SK-N-SH treated with all-trans-retinoic acid at 6 μM for 48 hours (cell line): ENCODE results near the gene FAM110A.
"Not testable (repeated sequence)": the region's sequence is repeated elsewhere in the genome, so short reads cannot be mapped to it uniquely, and the experiment has no call there.

Experiments
- ATAC-seq: fragments of 200-7000 bp; cut with Tn5 transposase; 3 replicates; pipeline ENCODE4 v1.9.1; 2020; ENCODE audit warnings: mild to moderate bottlenecking, moderate library complexity
- ARNTL ChIP-seq: fragments of 450-650 bp; formaldehyde crosslinking; IDR thresholded peaks from 2 replicates; pipeline ENCODE4 v1.5.0; 2020; ENCODE audit warnings: low read depth, mild to moderate bottlenecking, moderate library complexity, borderline replicate concordance
- BACH2 ChIP-seq: fragments of 250-450 bp; sonication (Bioruptor Pico); IDR thresholded peaks from 2 replicates; pipeline ENCODE4 v1.9.0; 2021; ENCODE audit warnings: mild to moderate bottlenecking, borderline replicate concordance
- ESRRG ChIP-seq: fragments of 250-450 bp; sonication (Bioruptor Pico); IDR thresholded peaks from 2 replicates; pipeline ENCODE4 v1.6.1; 2021; ENCODE audit warnings: mild to moderate bottlenecking
- GLIS3 ChIP-seq: fragments of 250-450 bp; sonication (Bioruptor Pico); IDR thresholded peaks from 2 replicates; pipeline ENCODE4 v1.5.0; 2020; ENCODE audit warnings: mild to moderate bottlenecking, moderate library complexity
- ISL1 ChIP-seq: fragments of 250-450 bp; sonication (Bioruptor Pico); IDR thresholded peaks from 2 replicates; pipeline ENCODE4 v2.1.2; 2022; ENCODE audit warnings: mild to moderate bottlenecking, moderate library complexity
- OSR1 ChIP-seq: fragments of 250-450 bp; sonication (Bioruptor Pico); IDR thresholded peaks from 2 replicates; pipeline ENCODE4 v1.8.0; 2022; ENCODE audit warnings: moderate library complexity, mild to moderate bottlenecking, inconsistent platforms
- PPARA ChIP-seq: fragments of 250-450 bp; sonication (Bioruptor Pico); IDR thresholded peaks from 2 replicates; pipeline ENCODE4 v1.5.0; 2020; ENCODE audit warnings: mild to moderate bottlenecking, borderline replicate concordance
- SNAI2 ChIP-seq: fragments of 250-450 bp; sonication (Bioruptor Pico); IDR thresholded peaks from 2 replicates; pipeline ENCODE4 v1.5.0; 2020; ENCODE audit warnings: mild to moderate bottlenecking, moderate library complexity
- TCF4 ChIP-seq: fragments of 250-450 bp; sonication (Bioruptor Pico); IDR thresholded peaks from 2 replicates; pipeline ENCODE4 v1.8.0; 2021; ENCODE audit warnings: mild to moderate bottlenecking, moderate library complexity, borderline replicate concordance
- TOX ChIP-seq: fragments of 250-450 bp; sonication (Bioruptor Pico); IDR thresholded peaks from 2 replicates; pipeline ENCODE4 v1.8.0; 2021; ENCODE audit warnings: mild to moderate bottlenecking, moderate library complexity, borderline replicate concordance
- ZC3H10 ChIP-seq: fragments of 250-450 bp; sonication (Bioruptor Pico); IDR thresholded peaks from 2 replicates; pipeline ENCODE4 v1.5.1; 2021; ENCODE audit warnings: mild to moderate bottlenecking, moderate library complexity
- ZFP30 ChIP-seq: fragments of 450-650 bp; formaldehyde crosslinking; IDR thresholded peaks from 2 replicates; pipeline ENCODE4 v1.5.0; 2022; ENCODE audit warnings: mild to moderate bottlenecking, moderate library complexity
- ZNF565 ChIP-seq: fragments of 450-650 bp; formaldehyde crosslinking; conservative IDR thresholded peaks from 2 replicates; pipeline ENCODE4 v1.5.0; 2020; ENCODE audit warnings: low read depth, mild to moderate bottlenecking, moderate library complexity
- ZNF70 ChIP-seq: fragments of 450-650 bp; formaldehyde crosslinking; IDR thresholded peaks from 2 replicates; pipeline ENCODE4 v1.5.0; 2020; ENCODE audit warnings: mild to moderate bottlenecking, moderate library complexity
- ZNF8 ChIP-seq: fragments of 450-650 bp; formaldehyde crosslinking; IDR thresholded peaks from 2 replicates; pipeline ENCODE4 v1.5.0; 2020; ENCODE audit warnings: mild to moderate bottlenecking, moderate library complexity
- TF ChIP-seq, protein P1 (sequence below): fragments of 250-450 bp; sonication (Bioruptor Pico); IDR thresholded peaks from 2 replicates; pipeline ENCODE4 v1.5.1; 2021; ENCODE audit warnings: mild to moderate bottlenecking, moderate library complexity
- TF ChIP-seq, protein P2 (sequence below): fragments of 250-450 bp; sonication (Bioruptor Pico); IDR thresholded peaks from 2 replicates; pipeline ENCODE4 v1.5.1; 2020; ENCODE audit warnings: low read depth, mild to moderate bottlenecking, moderate library complexity
- TF ChIP-seq, protein P3 (sequence below): fragments of 250-450 bp; sonication (Bioruptor Pico); IDR thresholded peaks from 2 replicates; pipeline ENCODE4 v1.8.0; 2020; ENCODE audit warnings: mild to moderate bottlenecking, moderate library complexity, borderline replicate concordance
- TF ChIP-seq, protein P4 (sequence below): fragments of 250-450 bp; sonication (Bioruptor Pico); IDR thresholded peaks from 2 replicates; pipeline ENCODE4 v1.5.0; 2020; ENCODE audit warnings: mild to moderate bottlenecking, moderate library complexity
- TF ChIP-seq, protein P5 (sequence below): fragments of 250-450 bp; sonication (Bioruptor Pico); IDR thresholded peaks from 2 replicates; pipeline ENCODE4 v1.8.0; 2021; ENCODE audit warnings: low read depth, mild to moderate bottlenecking, moderate library complexity, borderline replicate concordance

Gene FAM110A

DNA sequence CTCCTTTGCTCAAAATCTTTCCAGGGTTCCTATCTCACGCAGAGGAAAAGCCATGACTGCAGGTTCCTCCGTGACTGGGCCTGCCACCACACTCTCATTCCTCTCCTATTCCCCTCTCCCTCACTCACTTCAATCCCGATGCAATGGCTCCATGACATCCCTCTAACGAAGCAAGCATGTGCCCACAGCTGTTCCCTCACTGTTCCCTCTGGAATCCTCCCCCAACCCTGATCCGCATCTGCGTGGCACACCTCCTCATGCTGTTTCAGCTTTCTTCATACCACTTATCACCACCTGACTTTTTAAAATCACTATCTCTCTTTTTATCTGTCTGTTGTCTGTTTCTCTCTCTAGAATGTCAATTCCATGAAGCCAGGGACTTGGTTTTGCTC, 57.1 kb downstream of the FAM110A start:
- TF ChIP-seq ZNF565 (CRISPR knock-in tag) (no peak), ARNTL (CRISPR knock-in tag) (no peak), OSR1 (CRISPR knock-in tag) (no peak), ZFP30 (CRISPR knock-in tag) (no peak), ESRRG (CRISPR knock-in tag) (no peak), ZNF70 (CRISPR knock-in tag) (no peak), PPARA (CRISPR knock-in tag) (no peak), ZC3H10 (CRISPR knock-in tag) (no peak), BACH2 (no peak), TCF4 (CRISPR knock-in tag) (no peak), ZNF8 (CRISPR knock-in tag) (no peak), SNAI2 (CRISPR knock-in tag) (no peak), ISL1 (CRISPR knock-in tag) (no peak)
- TF ChIP-seq, protein P1, sequence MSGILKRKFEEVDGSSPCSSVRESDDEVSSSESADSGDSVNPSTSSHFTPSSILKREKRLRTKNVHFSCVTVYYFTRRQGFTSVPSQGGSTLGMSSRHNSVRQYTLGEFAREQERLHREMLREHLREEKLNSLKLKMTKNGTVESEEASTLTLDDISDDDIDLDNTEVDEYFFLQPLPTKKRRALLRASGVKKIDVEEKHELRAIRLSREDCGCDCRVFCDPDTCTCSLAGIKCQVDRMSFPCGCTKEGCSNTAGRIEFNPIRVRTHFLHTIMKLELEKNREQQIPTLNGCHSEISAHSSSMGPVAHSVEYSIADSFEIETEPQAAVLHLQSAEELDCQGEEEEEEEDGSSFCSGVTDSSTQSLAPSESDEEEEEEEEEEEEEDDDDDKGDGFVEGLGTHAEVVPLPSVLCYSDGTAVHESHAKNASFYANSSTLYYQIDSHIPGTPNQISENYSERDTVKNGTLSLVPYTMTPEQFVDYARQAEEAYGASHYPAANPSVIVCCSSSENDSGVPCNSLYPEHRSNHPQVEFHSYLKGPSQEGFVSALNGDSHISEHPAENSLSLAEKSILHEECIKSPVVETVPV, result no peak
- TF ChIP-seq, protein P2, sequence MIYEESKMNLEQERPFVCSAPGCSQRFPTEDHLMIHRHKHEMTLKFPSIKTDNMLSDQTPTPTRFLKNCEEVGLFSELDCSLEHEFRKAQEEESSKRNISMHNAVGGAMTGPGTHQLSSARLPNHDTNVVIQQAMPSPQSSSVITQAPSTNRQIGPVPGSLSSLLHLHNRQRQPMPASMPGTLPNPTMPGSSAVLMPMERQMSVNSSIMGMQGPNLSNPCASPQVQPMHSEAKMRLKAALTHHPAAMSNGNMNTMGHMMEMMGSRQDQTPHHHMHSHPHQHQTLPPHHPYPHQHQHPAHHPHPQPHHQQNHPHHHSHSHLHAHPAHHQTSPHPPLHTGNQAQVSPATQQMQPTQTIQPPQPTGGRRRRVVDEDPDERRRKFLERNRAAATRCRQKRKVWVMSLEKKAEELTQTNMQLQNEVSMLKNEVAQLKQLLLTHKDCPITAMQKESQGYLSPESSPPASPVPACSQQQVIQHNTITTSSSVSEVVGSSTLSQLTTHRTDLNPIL (CRISPR knock-in tag), result no peak
- TF ChIP-seq, protein P3, sequence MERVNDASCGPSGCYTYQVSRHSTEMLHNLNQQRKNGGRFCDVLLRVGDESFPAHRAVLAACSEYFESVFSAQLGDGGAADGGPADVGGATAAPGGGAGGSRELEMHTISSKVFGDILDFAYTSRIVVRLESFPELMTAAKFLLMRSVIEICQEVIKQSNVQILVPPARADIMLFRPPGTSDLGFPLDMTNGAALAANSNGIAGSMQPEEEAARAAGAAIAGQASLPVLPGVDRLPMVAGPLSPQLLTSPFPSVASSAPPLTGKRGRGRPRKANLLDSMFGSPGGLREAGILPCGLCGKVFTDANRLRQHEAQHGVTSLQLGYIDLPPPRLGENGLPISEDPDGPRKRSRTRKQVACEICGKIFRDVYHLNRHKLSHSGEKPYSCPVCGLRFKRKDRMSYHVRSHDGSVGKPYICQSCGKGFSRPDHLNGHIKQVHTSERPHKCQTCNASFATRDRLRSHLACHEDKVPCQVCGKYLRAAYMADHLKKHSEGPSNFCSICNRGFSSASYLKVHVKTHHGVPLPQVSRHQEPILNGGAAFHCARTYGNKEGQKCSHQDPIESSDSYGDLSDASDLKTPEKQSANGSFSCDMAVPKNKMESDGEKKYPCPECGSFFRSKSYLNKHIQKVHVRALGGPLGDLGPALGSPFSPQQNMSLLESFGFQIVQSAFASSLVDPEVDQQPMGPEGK (CRISPR knock-in tag), result no peak
- TF ChIP-seq, all 23 proteins: peak for 0
- no peak for ATAC-seq

DNA sequence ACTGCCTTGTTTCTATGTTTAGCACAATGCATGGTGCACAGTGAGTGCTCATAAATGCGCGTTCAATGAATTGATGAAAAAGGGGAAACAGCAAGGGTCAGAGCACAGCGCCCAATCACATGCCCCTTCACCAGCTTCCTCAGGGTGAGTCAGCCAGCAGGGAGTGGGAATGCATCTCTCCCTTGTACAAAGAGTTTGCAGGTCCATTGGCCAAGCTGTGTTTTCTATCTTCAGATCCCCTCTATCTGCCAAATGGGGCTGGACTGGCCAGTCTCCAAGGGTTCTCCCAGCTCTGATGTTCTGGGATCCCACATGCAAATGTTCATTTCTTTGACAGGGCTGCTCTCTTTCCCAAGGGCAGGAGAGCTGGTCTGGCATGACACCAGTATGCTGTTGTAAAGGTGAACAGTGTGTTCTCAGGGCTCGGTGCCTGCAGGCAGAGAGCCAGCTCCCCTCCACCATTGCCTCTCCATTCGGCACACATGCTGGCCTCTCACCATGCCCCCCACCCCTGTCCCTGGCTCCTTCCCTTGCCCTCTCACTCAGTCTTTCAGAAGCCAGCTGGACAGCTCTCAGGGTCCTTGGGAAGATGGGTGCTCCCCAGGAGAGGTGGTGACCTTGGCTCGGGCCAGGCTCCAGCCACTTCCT, 57.7 kb downstream of the FAM110A start:
- TF ChIP-seq ZNF565 (CRISPR knock-in tag) (no peak), ISL1 (CRISPR knock-in tag) (no peak), BACH2 (no peak), GLIS3 (no peak), PPARA (CRISPR knock-in tag) (no peak), TCF4 (CRISPR knock-in tag) (no peak)
- TF ChIP-seq, protein P4, sequence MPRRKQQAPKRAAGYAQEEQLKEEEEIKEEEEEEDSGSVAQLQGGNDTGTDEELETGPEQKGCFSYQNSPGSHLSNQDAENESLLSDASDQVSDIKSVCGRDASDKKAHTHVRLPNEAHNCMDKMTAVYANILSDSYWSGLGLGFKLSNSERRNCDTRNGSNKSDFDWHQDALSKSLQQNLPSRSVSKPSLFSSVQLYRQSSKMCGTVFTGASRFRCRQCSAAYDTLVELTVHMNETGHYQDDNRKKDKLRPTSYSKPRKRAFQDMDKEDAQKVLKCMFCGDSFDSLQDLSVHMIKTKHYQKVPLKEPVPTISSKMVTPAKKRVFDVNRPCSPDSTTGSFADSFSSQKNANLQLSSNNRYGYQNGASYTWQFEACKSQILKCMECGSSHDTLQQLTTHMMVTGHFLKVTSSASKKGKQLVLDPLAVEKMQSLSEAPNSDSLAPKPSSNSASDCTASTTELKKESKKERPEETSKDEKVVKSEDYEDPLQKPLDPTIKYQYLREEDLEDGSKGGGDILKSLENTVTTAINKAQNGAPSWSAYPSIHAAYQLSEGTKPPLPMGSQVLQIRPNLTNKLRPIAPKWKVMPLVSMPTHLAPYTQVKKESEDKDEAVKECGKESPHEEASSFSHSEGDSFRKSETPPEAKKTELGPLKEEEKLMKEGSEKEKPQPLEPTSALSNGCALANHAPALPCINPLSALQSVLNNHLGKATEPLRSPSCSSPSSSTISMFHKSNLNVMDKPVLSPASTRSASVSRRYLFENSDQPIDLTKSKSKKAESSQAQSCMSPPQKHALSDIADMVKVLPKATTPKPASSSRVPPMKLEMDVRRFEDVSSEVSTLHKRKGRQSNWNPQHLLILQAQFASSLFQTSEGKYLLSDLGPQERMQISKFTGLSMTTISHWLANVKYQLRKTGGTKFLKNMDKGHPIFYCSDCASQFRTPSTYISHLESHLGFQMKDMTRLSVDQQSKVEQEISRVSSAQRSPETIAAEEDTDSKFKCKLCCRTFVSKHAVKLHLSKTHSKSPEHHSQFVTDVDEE, result no peak
- TF ChIP-seq, protein P5, sequence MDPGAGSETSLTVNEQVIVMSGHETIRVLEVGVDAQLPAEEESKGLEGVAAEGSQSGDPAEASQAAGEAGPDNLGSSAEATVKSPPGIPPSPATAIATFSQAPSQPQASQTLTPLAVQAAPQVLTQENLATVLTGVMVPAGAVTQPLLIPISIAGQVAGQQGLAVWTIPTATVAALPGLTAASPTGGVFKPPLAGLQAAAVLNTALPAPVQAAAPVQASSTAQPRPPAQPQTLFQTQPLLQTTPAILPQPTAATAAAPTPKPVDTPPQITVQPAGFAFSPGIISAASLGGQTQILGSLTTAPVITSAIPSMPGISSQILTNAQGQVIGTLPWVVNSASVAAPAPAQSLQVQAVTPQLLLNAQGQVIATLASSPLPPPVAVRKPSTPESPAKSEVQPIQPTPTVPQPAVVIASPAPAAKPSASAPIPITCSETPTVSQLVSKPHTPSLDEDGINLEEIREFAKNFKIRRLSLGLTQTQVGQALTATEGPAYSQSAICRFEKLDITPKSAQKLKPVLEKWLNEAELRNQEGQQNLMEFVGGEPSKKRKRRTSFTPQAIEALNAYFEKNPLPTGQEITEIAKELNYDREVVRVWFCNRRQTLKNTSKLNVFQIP (CRISPR knock-in tag), result no peak
- TF ChIP-seq, all 23 proteins: peak for 0
- ATAC-seq, result no peak

DNA sequence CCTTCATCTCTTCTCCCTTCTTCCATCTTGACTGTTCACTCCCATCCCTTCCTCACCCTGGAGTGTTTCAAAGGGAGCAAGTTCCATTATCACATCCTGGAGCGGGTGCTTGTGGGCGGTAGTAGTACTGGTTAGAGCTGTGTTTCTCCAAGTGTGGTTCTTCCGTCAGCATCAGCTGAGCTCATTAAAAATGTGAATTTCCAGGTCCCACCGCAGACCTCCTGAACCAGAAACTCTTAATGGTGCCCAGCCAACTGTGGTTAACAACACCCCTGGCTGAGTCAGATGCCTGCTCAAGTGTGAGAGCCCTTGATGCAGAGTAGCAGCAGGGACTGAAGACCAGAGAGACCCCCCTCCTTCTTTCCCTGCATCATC, 58.2 kb downstream of the FAM110A start:
- TF ChIP-seq OSR1 (CRISPR knock-in tag) (no peak), TOX (CRISPR knock-in tag) (no peak), SNAI2 (CRISPR knock-in tag) (no peak), BACH2 (no peak)
- TF ChIP-seq, protein P3 (CRISPR knock-in tag), result no peak
- TF ChIP-seq, protein P2 (CRISPR knock-in tag), result no peak
- no peak for ATAC-seq

DNA sequence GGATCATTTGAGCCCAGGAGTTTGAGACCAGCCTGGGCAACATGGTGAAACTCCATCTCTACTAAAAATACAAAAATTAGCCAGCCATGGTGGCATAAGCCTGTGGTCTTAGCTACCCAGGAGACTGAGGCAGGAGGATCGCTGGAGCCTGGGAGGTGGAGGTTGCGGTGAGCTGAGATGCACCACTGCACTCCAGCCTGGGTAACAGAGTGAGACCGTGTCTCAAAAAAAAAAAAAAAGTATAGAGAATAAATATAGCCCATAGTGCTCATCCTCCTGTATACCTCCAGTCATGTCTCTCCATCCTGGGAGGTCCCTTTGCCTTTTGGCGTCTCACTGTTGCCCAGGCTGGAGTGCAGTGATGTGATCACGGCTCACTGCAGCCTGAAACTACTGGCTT, 58.9 kb downstream of the FAM110A start:
- not testable (repeated sequence) for ATAC-seq
